HG02798 (cell line): ENCODE measurements around the gene ORC2.

ENCODE experiments used
- ATAC-seq: cut with Tn5 transposase; IDR thresholded peaks from one replicate; pipeline ENCODE4 v1.9.1; 2021; ENCODE audit warnings: mild to moderate bottlenecking; ENCODE audit not compliant: unreplicated experiment, poor library complexity

ORC2 gene

DNA sequence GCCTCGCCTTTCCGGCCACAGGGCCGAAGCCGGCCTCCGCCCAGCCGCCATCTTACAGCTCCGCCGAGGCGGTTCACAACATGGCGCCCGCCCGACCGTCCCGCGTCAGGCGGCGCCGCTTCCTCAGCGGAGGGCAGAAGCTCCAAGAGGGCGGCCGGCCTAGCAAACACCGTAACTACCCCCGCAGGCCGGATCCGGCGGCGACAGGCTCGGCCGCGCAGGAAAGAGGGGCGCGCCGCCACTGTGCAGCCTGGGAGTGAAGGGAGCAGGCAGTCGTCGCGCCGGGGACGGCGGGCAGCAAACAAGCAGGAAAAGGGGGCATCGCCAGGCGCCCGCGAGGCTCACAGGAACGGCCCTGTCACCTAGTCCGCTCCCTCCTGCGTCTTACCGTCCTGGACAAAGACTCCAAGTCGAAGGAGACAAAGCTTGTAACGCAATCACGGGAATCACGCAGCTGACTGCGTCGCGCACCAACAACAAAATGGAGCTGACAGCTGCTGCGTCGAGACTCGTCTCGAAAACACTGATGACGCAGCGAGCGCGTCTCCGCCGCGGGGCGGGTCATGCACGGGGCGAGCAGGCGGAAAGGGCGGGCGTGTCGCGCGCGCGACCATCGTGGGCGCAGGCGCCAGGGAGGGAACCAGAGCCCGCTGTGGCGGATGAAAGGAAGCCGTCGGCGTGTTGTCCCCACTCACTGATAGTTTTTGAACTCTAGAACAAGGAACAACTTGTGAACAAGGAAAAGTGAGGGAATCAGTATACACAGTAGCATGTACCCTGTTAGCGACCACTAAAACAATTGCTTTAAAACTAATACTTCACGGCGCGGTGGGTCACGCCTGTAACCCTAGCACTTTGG is 99.1 kb downstream of the ORC2 start, which contains the start of gene CLK1:
CLK1 (minus strand) TSS at position 483 of the 859 bp plus-strand sequence. CDS start 2,796 bp downstream, outside the sequence.
- peak; percentile 92 for ATAC-seq

DNA sequence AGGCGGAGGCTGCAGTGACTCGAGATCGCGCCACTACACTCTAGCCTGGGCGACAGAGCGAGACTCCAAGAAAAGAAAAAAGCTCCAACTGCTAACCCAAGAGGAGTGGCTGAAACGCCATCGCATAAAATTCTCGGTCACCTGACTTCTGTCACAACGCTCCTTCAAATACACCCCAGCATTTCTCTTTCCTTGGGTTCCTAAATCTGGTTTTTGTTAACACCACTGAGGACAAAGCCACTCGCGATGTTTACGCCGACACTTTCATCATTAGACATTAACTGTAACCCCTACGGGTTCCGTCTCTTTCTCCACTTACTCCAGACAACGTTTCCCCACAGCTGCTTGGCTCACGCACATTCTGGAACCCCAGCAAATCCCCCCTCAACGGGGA is 99.7 kb downstream of the ORC2 start:
- peak; percentile 1 for ATAC-seq

DNA sequence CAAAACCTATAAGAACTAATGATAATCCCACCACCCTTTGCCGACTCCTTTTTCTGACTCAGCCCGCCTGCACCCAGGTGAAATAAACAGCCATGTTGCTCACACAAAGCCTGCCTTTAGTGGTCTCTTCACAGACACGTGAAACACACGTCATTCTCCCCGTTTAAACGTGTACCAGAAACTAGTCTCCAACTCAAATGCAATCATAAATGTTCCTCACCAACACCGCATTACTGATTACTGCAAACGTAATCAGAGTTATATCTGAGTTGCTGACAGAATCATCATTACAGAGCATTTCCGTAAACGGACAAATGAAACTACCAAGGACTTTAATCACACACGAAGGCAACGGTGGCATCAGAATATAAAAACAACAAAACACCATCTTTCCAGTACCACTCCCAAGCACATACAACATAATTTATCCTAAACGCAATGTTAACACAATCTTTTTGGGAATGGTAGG is 100.9 kb downstream of the ORC2 start:
- no peak for ATAC-seq

DNA sequence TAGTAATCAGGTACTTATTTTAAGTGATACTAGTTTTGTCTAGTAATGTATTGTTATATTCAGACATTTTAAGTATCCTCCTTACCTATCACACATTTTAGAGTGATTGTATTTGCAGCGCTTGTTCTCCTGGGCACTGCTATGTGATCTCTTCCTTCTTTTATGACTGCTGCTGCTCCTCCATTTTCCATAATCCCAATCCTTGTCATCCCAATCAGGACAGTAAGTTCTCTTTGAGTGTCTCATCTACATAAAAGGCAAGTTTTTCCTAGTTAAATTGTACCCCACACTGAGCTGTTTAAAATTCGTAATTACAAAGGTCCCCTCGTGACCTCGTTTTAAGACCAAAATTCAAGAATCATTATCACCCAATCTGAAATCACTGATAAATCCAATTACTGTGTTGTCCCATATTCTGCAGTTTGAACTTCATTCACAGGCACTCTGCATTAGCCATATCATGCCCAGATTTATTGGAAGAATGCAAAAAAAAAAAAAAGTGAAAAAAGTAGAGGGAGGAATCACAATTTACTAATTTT is 101.8 kb downstream of the ORC2 start:
- no peak for ATAC-seq

DNA sequence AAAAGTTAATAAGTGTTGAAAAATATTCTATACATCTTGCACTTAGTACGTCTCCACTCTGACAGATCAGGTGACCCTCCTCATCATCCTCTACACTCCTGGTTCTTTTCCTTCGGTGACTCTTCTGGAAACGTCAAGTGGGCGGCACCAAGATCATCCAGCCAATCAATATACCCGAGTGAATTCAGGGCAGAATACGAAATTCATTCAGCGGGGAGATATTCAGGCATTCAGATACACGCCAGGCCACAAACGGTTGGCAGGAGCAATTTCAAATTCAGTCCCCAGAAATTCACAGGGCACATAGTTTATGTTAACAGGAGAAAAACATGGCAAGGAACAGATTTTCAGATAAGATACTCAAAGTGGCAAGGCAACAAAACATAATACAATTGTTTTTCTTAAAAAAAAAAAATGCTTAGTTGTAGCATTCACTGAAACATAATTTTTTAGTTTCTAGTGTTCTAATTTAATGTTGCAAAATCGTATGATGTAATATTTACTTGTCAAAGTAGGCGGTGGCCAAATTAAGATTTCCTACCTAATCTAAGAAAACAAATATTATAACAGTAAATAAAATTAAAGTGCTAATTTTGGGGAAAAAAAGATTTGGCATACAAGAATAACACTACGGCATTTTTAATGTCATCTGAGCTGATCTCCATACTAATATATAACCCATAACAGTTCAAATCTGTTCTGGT is 103.2 kb downstream of the ORC2 start:
- ATAC-seq = no peak
